ENCODE data around the gene FER. TPM values are rescaled to one million over a fixed set of nuclear protein-coding genes. Genes with fewer than 3 reads are reported as not detected.

Gene FER
- total and polyA plus RNA-seq, 10 of the 15 experiments (the other 5 are each of a cell fraction or from before 2014, with no cell fraction given): 4.4 to 19.1 (median 9.6) TPM

DNA sequence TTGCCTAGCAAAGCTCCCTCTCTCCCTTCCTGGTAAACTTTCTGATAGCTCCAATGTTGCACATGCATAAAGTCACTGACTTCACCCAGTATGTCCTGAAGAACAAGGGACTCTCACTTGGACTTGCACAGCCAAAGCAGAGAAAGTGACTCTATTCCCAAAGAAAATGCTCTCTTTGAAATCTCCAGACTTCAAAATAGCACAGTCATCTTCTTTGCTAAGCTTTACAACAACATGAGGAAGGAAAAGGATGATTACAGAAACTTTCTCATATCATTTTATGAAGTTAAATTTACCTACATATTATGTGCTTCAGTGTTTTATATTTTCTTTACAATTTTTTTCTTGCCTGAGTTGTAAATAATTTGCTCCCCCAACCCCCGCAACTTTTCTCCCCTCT lies 397.4 kb downstream of the FER start:
- Histone ChIP-seq H3K36me3 (ENCODE audit: control insufficient read depth in 2 of 2, insufficient read depth in 2 of 2, low read length in 1 of 2) (no peaks in the 10 kb centered on the region; a peak in 1 of 4 replicates), H3K79me2 (ENCODE audit: control insufficient read depth, insufficient read depth, low read length) (no peaks in the 10 kb centered on the region), H3K4me1 (ENCODE audit: control insufficient read depth, insufficient read depth, low read length) (no peaks in the 10 kb centered on the region), H3K9me3 (replicated peaks; ENCODE audit: control insufficient read depth, insufficient read depth, low read length) (no peaks in the 10 kb centered on the region), H3K9ac (ENCODE audit: control insufficient read depth, insufficient read depth, low read length) (no peak overlapping the region), H3K4me2 (ENCODE audit: control insufficient read depth, insufficient read depth) (no peak overlapping the region), H4K20me1 (ENCODE audit: control insufficient read depth, insufficient read depth) (no peaks in the 10 kb centered on the region), H3K27me3 (replicated peaks in 1 of 2; ENCODE audit: control insufficient read depth in 2 of 2, insufficient read depth in 2 of 2, low read length in 1 of 2) (no peaks in the 10 kb centered on the region), H3K4me3 (no peak overlapping the region), H3K27ac (ENCODE audit: control insufficient read depth, insufficient read depth) (no peak overlapping the region), H2AFZ (ENCODE audit: control insufficient read depth, low read depth, low read length) (no peak overlapping the region)
- ChIA-PET CTCF (interaction anchor here (0.9 to 1.8 kb wide), 3 partner anchors 10 to 226 kb away, joined by 3 to 6 read pairs (median 3); no protein-coding TSS in a partner anchor), RAD21 (ENCODE audit: unreplicated experiment) (no interaction called here), POLR2A (no interaction called here), SMC1A (ENCODE audit: uncharacterized antibody, unreplicated experiment) (interaction anchor here (0.6 to 1.4 kb wide), 2 partner anchors 10 to 49 kb away, joined by 3 read pairs; no protein-coding TSS in a partner anchor)
- intact Hi-C loops (cut with micrococcal nuclease; ENCODE audit: unreplicated experiment) (no loop called here), in situ Hi-C loops (cut with MboI) (no loop called here)
- no peak for DNase-seq (ENCODE audit: low read depth, low spot score)
- whole genome bisulfite sequencing (ENCODE audit: insufficient coverage, insufficient replicate concordance, low lambda C conversion rate, missing lambda C conversion rate): 92% methylated on average over 1 of the region's 1 CpG
- no peak for ATAC-seq
- no TSS peak for BruUV-seq (replicated peaks)
- FAIRE-seq: no peak
- TF ChIP-seq POLR2AphosphoS5 (IDR thresholded peaks at IDR 0.05; ENCODE audit: low read length) (no peak), GABPA (IDR thresholded peaks at IDR 0.05; ENCODE audit: low read depth) (no peak), YBX1 (IDR thresholded peaks at IDR 0.05) (no peak), SIN3A (IDR thresholded peaks at IDR 0.05; ENCODE audit: low read depth, low read length) (no peak), CREB1 (IDR thresholded peaks at IDR 0.05; ENCODE audit: low read depth) (no peak), KDM1A (IDR thresholded peaks at IDR 0.05; ENCODE audit: borderline replicate concordance) (no peak), HCFC1 (IDR thresholded peaks at IDR 0.05; ENCODE audit: low read length) (no peak), NR2F1 (conservative IDR thresholded peaks at IDR 0.05) (no peak)
- TF ChIP-seq, protein P1, sequence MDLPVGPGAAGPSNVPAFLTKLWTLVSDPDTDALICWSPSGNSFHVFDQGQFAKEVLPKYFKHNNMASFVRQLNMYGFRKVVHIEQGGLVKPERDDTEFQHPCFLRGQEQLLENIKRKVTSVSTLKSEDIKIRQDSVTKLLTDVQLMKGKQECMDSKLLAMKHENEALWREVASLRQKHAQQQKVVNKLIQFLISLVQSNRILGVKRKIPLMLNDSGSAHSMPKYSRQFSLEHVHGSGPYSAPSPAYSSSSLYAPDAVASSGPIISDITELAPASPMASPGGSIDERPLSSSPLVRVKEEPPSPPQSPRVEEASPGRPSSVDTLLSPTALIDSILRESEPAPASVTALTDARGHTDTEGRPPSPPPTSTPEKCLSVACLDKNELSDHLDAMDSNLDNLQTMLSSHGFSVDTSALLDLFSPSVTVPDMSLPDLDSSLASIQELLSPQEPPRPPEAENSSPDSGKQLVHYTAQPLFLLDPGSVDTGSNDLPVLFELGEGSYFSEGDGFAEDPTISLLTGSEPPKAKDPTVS (IDR thresholded peaks at IDR 0.05; ENCODE audit: low read depth, low read length): no peak
- TF ChIP-seq, protein P2, sequence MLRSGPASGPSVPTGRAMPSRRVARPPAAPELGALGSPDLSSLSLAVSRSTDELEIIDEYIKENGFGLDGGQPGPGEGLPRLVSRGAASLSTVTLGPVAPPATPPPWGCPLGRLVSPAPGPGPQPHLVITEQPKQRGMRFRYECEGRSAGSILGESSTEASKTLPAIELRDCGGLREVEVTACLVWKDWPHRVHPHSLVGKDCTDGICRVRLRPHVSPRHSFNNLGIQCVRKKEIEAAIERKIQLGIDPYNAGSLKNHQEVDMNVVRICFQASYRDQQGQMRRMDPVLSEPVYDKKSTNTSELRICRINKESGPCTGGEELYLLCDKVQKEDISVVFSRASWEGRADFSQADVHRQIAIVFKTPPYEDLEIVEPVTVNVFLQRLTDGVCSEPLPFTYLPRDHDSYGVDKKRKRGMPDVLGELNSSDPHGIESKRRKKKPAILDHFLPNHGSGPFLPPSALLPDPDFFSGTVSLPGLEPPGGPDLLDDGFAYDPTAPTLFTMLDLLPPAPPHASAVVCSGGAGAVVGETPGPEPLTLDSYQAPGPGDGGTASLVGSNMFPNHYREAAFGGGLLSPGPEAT (IDR thresholded peaks at IDR 0.05; ENCODE audit: low read depth): no peak
- TF ChIP-seq, protein P3, sequence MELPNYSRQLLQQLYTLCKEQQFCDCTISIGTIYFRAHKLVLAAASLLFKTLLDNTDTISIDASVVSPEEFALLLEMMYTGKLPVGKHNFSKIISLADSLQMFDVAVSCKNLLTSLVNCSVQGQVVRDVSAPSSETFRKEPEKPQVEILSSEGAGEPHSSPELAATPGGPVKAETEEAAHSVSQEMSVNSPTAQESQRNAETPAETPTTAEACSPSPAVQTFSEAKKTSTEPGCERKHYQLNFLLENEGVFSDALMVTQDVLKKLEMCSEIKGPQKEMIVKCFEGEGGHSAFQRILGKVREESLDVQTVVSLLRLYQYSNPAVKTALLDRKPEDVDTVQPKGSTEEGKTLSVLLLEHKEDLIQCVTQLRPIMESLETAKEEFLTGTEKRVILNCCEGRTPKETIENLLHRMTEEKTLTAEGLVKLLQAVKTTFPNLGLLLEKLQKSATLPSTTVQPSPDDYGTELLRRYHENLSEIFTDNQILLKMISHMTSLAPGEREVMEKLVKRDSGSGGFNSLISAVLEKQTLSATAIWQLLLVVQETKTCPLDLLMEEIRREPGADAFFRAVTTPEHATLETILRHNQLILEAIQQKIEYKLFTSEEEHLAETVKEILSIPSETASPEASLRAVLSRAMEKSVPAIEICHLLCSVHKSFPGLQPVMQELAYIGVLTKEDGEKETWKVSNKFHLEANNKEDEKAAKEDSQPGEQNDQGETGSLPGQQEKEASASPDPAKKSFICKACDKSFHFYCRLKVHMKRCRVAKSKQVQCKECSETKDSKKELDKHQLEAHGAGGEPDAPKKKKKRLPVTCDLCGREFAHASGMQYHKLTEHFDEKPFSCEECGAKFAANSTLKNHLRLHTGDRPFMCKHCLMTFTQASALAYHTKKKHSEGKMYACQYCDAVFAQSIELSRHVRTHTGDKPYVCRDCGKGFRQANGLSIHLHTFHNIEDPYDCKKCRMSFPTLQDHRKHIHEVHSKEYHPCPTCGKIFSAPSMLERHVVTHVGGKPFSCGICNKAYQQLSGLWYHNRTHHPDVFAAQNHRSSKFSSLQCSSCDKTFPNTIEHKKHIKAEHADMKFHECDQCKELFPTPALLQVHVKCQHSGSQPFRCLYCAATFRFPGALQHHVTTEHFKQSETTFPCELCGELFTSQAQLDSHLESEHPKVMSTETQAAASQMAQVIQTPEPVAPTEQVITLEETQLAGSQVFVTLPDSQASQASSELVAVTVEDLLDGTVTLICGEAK (IDR thresholded peaks at IDR 0.05; ENCODE audit: borderline replicate concordance): no peak
- TF ChIP-seq, protein P4, sequence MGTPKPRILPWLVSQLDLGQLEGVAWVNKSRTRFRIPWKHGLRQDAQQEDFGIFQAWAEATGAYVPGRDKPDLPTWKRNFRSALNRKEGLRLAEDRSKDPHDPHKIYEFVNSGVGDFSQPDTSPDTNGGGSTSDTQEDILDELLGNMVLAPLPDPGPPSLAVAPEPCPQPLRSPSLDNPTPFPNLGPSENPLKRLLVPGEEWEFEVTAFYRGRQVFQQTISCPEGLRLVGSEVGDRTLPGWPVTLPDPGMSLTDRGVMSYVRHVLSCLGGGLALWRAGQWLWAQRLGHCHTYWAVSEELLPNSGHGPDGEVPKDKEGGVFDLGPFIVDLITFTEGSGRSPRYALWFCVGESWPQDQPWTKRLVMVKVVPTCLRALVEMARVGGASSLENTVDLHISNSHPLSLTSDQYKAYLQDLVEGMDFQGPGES (IDR thresholded peaks at IDR 0.05): no peak
